GM19351 (cell line): Measurements from ENCODE around the gene REEP3.

ENCODE experiments used
- ATAC-seq: cut with Tn5 transposase; IDR thresholded peaks from one replicate; pipeline ENCODE4 v1.9.1; 2021; ENCODE audit warnings: mild to moderate bottlenecking, moderate library complexity; ENCODE audit not compliant: unreplicated experiment

Gene REEP3

DNA sequence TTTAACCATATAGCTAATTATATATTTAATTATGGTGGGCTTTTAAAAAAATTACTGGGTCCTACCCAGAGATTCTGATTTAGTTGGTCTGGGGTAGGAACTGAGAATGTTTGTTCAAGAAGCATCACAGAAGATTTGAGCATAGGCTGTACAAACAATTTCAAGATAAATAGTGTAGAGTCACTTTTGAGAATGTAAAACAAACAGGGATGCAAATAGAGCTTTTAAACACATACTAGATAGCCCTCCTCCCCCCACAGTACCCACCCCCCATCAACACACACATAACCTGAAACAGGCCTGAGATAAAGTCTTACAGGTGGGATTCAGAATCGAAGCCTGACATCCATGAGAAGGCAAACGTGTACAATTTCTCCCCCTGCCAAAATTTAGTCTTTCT is 15.6 kb upstream of the REEP3 start:
- no peak for ATAC-seq

DNA sequence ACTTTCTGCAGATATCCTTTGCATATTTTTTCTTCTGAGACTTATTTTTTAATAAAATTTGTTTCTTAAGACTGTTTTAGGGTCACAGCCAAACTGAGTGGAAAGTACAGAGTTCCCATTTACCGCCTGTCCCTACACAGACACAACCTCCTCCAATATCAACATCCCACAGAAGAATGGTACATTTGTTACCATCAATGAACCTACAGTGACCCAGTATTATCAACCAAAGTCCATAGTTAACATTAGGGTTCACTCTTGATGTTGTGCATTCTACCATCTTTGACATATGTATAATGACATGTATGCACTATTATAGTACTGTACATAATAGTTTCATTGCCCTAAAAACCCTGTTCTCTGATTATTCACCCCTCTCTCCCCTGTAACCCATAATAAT is 14.6 kb upstream of the REEP3 start:
- no peak for ATAC-seq

DNA sequence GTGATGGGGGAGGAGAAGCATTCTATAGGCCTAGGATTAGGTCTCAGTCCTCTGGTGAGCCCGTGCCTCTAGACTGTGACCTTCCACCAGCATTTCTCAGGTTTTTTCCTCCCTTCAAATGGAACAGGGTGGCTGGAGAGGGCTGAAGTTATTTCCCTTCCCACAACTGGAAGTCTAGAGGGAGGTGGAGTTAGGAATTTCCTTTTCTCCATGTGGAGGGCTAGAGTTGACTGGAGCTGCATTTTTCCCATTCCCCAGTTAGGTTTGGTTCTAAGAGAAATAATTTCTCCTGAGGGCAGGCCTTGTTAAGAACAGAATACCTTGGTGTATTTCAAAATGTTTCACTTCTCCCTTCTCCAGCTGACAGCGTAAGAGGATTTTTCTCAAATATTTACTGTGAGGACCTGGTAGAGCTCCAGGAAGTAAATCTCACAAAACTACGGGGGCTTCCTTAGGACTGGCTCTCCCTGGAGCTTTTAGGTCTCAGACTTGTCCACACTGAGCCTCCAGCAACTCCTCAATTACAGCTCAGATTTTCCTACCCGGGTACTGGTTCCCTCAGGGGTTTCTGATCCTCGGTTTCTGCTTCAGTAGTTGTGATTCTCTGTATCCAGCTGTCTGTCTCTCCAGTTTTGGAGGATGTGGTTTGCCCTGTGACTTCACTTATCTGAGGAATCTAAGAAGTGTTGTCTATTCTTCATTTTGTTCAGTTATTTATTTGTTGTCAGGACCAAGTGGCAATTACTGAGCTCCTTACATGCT is 6.0 kb upstream of the REEP3 start:
- no peak for ATAC-seq

DNA sequence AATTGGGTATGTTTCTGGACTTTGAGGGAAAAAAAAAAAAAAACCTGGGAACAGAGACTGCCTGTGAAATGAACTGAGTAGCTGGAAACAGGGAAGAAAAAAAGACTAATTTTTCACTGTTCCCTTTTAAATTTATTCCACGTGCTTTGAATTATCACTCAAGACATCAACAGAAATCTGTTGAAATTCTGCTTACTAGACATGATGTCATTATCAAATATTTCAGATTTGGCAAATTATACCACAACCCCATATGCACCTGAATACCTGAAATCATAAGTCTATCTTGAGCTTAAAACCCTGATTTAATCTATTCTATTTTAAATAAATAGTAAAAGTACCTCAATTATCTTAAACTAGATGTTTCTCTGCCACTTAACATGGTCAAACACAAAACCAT is 5.0 kb upstream of the REEP3 start:
- no peak for ATAC-seq

DNA sequence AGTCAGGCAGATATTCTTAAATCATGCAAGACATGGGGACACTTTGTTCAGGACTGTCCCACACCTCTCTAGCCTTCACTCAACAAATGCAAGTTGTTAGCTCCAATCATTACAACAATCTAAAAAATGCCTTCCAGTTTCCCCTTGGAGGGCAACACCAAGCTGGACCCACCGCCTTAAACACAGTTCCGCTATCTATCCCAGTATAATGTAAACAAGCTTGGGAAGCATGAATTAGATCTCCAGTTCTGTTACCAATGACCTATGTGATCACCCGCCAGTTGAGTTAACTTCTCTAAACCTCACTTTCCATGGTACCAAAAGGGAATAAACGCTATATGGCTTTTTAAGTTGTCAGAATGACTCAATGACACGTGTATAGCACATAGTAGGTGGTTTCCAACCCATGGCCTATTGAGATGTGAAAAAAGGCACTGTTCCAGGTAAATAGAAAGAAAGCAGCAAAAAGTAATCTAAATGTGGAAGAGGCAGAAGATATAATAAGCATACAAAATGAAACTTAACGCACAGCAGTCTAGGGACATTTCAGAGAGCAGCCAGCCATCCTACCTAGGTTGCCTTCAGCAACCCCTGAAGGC is 2.4 kb upstream of the REEP3 start:
- no peak for ATAC-seq

DNA sequence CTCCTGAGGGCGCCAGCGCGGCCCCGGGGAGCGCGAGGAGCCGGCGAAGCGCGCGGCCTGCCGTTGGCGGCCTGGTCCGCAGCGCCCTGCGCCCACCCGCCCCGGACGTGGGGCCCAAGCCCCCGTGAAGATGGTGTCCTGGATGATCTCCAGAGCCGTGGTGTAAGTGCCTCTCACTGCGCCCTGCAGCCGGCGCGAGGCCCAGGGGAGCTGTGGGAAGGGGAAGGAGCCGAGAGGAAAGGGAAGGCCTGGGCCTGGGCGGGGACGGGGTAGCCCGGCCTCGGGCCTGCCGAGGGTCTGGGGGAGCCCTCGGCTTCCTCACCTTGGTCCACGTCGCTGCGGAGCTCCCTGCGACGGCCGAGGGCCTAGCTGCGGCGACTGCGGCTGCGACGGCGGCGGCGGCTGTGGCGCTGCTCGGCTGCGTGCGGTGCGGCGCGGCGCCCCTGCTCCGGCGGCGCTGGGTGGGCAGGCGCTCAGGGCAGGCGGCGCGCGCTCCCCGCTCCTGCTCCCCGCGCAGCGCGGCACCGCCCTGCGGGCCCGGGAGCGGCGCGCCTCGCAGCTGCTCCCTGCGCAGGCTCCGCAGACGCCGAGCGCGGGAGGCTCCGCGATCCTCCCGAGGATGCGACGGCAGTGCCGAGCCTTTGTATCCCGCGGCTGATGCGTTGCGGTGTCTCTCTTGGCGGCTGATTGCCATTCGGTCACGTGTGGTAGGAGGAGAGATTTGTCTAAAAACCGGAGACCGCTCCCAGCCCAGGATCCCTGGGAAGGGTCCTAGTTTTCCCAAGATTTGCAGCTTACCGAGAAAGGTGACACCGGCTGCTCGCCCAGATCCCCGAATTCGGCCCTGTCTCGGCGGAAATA is 445 bp downstream of the REEP3 start:
- ATAC-seq = peak; percentile 52

DNA sequence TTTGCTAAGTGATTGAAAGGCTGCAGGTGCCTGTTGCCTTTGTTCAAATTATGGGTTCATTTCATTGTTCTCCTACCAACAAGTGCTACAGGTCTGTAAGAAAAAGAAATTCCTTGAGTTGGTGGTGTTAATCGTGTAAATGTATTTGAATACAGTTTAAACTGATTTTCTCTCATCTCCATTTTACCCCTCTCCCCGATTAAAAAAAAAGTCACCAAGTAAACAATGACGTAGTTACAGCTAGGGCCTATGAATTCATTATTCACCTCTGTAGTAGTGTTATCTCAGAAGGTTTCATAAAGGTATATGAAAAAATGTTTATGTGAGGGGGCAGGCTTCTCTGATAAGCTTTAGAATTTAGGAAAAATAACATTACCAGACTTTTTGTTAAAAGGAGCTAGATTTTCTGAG is 1.1 kb downstream of the REEP3 start:
- no peak for ATAC-seq

DNA sequence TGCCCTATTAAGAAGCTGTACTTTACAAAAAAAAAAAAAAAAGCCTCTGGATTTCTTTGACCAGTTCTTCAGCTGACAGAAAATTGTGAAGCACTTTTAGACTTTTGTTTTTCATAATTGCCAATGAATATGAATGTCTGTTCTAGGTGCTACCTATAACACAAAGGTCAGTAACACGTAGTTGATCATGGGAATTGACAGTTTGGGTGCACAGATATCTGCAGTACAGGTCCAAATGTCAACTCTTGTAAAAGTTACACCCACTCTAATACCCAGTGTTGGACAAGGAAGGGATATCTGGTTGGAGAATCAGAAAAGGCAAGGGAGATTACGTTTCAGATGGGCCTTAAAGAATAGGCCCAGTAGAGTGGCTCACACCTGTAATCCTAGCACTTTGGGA is 1.8 kb downstream of the REEP3 start:
- ATAC-seq = no peak

DNA sequence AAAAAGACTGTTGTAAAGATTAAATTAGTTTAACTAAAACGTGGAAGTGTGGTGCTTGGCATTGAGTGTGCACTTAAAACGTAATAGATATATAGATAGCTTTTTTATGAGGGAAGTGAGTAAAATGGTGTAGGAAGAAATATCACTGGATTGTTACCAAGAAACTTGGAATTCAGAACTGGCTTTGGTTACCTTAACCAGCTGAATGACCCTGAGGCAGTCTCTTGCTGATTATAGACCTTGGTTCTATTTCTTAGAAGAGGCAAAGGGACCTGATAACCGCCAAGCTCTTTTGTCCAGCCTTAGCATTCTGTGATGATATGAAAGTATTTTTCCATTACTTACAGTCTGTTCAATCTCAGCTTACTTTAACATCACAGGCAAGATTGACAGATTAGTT is 3.8 kb downstream of the REEP3 start:
- no peak for ATAC-seq

DNA sequence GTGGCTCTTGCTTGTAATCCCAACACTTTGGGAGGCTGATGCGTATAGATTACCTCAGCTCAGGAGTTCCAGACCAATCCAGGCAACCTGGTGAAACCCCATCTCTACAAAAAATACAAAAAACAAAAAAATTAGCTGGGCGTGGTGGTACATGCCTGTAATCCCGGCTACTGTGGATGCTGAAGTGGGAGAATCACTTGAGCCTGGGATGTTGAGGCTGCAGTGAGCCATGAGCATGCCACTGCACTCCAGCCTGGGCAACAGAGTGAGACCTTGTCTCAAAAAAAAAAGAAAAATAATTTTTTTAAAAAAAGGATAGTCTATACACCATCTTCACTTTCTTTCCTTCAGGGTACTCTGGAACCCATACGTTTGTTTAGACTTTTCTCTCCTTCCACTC is 6.2 kb downstream of the REEP3 start:
- ATAC-seq = no peak

DNA sequence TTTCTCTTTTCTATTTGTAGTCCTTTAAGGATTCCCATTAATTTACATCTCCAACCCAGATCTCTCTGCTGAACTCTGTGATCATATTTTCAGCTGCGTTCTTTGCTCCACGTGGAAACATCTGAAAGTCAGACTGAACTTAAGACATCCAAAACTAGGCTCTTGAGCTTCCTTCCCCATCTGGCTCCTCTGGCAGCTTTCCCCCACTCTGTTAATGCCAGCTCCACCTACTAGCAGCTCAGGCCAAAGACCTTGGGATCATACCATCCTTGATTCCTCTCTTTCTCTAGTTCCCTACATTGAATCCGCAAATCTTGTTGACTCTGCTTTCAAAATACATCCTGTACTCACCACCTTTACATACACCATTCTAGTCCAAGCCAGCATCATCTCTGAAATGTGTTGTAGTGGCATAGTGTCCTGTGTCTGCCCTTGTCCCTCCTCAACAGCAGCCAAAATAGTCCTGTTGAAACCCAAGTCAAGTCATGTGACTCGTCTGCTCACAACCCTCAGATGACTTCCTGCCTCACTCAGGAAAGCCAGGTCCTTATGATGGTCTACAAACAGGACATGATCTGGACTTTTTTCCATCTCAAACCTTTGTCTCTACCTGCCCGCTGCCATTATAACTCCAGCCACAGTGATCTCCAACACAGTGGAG is 7.0 kb downstream of the REEP3 start:
- ATAC-seq = no peak

DNA sequence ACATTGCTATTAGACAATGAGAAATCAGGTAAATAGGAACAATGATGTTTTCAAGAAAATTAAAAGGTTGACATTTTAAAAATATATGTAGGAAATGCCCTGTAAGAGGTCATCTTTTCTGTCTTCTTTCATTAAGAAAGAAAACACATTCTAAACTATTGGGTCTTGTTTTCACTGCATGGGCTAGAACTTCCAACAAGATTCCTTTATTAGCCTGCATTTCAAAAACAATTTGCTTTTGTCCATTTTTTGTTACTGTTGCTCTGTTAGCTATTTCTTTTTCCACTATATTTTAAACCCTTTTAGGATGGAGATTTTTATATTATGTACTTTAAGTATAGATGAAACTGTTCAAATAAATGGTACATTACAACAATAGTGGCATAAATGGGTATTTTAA is 9.2 kb downstream of the REEP3 start:
- no peak for ATAC-seq

DNA sequence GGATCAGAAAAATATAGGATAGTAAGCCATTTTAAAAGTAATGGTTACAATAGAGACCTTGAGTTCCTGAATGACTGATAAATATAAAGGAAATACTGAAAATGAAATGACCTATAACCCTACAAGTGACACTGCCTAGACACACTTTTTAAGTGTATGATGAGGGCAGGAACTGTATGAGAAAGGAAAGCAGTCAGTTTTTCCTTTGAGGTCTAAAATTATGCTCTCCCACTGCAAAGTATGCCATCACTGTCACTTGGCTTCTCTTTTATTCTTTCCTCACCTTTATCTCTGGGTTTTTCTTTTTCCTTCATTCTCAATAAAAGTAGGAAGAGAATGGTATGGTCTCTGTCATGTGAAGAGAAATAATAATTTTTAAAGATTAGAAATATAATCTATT is 13.5 kb downstream of the REEP3 start:
- no peak for ATAC-seq

DNA sequence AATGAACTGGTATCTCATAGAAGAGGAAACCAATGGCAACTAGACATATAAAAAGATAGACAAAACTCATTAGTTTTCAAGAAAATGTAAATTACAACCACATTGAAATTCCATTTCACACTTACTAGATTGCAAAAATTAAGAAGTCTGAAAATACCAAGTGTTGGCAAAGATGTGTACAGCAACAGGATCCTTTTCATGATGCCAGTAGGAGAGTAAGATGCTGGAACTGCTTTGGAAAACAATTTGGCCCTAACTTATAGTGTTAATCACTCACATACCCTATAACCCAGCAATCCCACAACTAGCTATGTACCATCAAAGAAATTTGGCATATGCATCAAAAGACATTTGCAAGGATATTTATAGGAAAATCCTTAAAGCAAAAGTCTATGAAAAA is 15.5 kb downstream of the REEP3 start:
- no peak for ATAC-seq

DNA sequence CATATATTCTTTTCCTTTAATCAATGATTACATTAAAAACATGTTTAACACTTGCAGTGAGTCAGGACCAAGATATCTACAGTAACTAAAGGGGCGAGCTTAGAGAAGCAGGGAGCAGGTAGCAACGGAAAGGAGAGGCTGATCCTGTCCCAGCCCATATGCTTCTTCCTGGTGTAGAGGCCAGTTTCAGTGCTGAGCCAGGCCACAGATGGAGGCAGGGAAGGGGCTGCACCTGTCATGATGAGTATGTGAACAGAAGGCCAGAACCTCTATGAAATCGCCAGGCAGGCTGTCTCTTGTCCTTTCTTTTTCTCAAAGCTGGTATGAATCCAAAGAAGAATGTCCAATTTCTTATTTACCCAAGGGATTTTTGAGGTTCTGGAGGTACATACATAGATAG is 16.3 kb downstream of the REEP3 start:
- no peak for ATAC-seq

DNA sequence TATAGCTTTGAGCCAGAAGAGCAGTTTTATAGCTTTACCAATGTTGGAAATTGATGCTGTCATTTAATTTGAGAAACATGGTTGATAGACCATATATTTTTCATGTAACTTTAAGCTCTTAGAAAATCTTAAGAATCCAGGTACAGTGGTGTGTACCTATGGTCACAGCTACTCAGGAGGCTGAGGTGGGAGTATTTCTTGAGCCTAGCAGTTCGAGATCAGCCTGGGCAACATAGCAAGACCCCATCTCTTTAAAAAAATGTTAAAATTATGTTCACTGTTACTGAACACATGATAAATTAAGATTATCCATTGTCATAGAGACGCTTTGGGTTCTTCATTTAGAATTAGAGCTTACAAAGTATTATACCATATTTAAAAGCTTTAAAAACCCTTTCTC is 18.2 kb downstream of the REEP3 start:
- no peak for ATAC-seq

DNA sequence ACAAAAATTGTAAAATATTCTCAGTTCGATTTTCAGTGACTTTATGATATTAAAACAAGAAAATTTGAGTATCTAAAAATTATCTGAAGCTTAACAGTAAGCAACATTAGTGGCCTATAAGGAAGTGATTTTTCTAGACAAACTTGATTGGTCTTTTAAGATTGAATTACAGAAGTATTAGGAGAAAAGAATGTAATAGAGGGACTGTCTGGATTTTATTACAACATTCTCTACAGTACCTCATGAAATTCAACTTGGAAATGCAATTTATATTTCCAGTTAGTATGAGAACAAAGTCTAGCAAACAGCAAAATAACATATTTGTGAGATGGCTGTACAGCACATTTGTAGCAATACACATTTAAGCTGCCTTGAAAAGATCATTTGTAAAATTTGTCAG is 18.8 kb downstream of the REEP3 start:
- ATAC-seq = no peak

DNA sequence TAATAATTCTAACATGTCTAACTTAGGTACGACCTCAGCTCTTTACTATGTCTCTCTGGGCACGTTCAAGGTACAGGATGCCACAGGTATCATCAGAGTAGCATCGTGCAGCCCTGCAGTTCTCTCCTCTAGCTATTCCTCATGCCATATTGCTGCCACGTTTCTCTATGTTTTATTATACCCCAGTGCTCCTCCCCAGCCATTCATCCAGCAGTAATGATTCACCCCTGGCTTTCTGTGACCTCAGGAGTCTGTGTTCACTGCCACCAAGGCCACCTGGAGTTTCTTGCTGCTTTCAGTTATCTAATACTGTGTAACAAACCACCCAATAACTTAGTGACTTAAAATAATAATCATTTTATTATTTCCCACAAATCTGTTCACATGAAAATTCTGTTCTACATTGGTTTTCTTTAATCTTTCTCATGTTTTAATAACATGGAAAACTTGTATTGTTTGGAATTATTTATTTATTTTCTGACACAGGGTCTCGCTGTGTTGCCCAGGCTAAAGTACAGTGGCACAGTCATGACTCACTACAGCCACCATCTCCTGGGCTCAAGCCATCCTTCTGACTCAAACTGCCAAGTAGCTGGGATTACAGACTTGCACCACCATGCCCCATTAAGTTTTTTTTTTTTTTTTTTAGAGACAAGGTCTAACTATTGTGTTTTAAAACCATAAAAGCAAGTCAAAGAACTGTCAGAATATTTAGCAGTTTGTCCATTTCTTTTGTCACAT is 21.8 kb downstream of the REEP3 start:
- no peak for ATAC-seq

DNA sequence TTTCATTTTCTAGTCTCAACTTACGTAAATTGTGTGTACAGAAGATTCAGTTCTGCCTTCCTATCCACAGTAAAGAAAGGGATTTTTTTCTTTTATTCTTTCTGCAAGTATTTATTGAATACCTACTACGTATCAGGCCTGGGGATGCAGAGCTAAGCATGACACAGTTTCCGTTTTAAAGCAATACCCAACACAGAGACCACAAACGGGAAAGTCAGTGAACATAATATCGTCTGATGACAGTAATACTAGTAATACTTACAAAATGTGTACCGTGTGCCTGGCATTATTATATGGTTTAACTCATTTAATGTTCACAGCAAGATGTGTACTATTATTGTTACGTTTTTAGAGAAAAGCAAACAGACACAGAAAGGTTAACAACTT is 22.4 kb downstream of the REEP3 start:
- ATAC-seq = no peak

DNA sequence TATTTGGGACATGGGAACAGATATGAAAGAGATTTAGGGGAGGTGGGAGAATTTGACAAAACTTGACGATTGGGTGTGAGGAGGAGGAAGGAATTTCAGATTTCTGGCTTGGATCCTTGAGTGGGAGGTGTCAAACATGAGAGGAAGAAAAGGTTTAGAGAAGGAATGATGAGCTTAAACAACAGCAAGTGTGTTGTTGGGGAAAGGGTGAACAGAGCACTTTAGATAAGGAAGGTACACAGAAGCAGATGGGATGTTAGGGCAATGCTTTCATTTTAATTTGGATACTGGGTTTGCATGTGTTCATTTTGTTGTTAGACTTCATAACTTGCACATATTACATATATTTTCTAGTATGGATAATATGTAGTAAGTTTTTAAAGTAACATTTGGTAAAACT is 23.2 kb downstream of the REEP3 start:
- ATAC-seq = no peak
